HuH-7 (cell line): ENCODE measurements around the gene VSTM1.
A peak's percentile ranks its signal among the peaks of the same experiment; 100 is the strongest.
"Not testable (repeated sequence)": the region's sequence is repeated elsewhere in the genome, so short reads cannot be mapped to it uniquely, and the experiment has no call there.

Experiments
- DNase-seq: peaks from one replicate; pipeline ENCODE4 v3.0.0; 2011; ENCODE audit warnings: low spot score

The VSTM1 gene

DNA sequence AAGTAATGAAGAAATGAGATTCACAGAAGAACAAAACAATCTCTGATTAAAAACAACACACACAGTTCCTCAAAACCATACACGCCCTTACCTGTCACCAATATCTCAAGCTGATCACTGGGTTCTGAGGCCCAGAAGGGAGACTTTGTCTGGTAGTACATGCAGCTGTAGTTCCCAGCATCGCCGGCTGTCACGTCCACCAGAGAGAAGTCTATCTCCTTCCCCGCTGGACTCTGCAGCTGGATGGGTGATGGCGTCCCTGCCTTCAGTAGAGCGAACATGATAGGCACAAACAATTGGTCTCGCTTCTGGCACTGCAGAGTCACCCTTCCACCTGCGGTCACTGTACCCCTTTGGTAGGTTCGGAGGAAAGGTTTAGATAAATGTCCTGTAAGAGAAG is 10.1 kb upstream of the VSTM1 start:
- no peak for DNase-seq

DNA sequence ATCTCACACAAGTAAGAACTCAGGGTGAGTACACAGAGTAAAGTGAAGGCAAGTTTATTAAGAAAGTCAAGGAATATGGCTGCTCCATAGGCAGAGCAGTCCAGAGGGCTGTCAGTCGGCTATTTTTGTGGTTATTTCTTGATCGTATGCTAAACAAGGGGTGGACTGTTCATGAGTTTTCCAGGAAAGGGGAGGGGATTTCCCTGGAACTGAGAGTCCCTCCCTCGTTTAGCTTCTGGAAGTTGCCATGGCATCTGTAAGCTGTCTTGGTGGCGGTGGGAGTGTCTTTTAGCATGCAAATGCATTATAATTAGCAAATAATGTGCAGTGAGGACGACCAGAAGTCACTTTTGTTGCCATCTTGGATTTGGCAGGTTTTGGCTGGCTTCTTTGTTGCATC is 5.8 kb upstream of the VSTM1 start:
- DNase-seq = no peak

DNA sequence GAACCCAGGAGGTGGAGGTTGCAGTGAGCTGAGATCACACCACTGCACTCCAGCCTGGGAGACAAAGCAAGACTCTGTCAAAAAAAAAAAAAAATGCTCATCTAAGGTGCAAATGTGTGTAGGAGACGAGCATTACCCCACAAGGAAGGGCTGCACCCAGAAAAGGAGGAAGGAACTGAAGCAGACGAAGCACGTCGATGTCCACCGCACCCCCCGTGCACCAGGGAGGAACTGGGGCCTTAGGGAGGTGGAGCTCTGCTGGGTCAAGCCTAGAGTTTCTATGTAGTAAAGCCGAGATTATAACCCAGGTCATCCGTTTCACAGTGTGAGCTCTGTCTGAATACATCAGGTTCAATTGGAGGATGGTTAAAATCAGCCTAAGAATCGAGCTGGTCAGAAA is 1.1 kb downstream of the VSTM1 start:
- no peak for DNase-seq

DNA sequence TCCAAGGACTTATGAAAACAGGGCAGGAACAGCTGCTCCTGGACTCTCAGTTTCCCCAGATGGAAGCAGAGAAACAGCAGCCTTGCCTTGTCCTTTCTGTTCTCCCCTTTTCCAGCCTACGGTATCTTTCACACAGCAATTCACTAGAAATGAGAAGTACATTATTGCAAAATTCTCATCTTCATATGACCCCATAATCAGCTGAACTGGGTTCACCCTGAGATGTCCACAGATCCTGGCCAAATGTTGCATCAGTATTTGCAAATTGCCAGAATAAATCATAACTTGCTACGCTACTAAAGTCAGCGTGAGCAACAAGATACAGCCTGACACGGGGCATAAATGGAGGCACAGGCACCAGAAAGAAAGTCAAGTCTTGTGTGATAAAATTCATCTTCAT is 16.1 kb downstream of the VSTM1 start:
- no peak for DNase-seq

DNA sequence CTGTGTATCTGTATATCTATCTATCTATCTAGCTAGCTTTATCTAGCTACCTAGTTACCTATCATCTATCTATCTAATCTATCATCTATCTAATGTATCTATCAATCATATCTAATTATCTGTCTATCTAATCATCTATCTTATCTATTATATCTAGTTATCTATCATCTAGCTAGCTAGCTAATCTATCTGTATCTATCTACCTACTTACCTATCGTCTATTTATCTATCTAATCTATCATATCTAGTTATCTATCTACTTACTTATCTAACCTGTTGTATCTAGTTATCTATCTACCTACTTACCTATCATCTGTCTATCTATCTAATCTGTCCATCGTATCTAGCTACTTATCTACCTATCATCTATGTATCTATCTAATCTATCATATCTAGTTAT is 17.9 kb downstream of the VSTM1 start:
- no peak for DNase-seq

DNA sequence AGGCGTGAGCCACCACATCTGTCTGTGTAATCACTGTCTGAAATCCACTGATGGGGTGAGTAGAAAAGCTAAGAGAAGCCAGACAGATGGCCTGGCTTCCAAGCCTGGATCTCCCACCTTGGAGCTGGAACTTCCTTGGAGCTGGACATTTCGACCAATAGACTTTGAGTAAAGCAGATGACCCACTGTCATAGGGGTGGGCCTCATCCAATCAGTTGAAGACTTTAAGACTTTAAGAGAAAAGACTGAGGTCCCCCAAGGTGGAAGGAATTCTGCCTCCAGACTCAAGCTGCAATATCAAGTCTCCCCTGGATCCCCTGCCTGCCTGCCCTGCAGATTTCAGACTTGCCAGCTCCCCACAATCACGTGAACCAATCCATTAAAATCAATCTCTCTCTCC is 20.7 kb downstream of the VSTM1 start:
- DNase-seq = no peak

DNA sequence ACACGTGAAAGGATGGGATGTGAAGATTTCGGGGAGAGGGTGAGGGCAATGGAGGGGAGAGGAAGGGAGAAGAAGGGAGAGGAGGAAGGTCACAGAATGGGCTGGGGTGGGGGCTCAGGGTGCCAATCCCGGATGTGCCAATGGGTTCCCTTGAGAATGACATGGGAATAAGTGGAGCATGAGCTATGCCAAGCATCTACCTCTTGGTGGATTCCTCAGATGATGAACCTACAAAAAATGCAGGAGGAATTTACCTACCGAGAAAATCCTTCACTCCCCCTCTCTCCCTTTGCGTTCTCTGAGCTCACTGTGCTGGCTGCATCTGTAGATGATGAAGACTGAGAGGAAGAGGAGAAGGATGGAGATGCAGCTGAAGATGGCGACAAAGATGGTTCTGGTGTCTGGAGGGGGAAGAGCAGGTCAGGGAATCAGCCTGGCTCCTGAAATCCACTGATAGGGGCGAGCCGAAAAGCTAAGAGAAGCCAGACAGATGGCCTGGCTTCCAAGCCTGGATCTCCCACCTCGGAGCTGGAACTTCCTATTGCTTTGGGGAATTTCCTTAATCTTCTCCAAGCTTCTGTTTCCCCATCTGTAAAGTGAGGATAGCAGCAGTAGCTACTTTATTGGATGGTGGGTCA is 21.6 kb downstream of the VSTM1 start:
- DNase-seq = no peak

DNA sequence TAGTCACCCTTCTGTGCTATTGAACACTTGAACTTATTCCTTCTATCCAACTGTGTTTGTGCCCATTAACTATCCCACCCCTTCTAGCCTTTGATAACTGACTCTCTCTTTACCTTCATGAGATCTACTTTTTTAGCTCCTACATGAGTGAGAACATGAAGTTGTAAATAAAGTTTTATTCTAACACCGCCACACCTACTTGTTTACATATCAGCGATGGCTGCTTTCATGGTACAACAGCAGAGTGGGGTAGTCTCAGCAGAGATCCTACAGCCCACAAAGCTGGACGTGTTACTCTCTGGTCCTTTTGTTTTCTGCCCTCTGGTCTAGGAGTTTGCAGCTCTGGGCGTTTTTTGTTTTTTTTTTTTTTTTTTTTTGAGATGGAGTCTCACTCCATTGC is 23.7 kb downstream of the VSTM1 start:
- no peak for DNase-seq

DNA sequence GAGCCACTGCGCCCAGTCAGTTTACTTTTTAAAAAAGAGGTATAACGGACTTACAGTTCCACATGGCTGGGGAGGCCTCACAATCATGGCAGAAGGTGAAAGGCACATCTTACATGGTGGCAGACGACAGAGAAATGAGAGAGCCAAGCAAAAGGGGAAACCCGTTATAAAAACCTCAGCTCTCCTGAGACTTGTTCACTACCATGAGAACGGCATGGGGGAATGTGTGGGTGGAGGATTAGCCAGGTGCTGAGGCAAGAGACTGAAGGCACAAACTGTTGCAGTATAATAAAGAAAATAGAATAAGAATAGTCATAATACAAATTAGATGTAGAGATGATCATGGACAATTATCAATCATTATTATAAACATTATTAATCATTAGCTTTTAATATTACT is 27.2 kb downstream of the VSTM1 start:
- not testable (repeated sequence) for DNase-seq

DNA sequence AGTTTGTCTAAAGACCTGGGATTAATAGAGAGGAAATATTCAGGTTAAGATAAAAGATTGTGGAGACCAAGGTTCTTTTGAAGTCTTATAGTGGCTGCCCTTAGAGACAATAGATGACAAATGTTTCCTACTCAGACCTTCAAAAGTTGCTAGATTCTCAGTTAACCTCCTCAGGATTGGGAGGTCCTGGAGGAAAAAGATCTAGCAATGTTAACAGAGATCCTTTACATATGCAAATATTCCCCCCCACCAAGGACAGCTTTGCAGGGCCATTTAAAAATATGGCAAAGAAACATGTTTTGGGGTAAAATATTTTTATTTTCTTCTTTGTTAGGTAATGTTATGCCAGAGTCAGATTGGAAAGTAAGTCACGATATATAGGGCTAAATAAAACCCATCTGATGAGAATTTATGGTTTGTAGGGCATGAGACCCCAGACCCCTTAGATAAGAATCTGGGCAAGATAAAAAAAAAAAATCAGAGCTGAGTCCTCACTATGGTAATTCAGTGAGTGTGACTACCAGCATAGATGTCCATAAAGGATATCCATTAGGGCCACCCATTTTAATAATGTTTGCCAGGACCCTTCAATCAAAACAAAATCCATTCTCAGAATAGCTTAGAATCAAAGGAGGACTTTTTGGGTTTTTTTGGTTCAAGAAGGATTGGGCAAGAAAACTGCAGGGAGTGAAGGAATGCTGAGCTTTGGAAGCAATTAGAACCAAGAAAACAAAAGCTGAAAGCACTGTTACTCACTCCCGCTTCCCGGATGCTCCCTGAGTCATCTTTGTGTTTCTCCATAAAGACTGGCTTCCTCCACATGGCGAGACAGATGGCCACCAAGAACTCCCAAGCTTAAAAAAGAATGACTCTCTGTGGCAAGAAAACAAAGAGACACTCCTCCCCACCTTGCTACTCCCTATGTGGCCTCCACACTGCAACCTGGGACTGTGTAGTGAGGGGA is 28.2 kb downstream of the VSTM1 start:
- DNase-seq = no peak

DNA sequence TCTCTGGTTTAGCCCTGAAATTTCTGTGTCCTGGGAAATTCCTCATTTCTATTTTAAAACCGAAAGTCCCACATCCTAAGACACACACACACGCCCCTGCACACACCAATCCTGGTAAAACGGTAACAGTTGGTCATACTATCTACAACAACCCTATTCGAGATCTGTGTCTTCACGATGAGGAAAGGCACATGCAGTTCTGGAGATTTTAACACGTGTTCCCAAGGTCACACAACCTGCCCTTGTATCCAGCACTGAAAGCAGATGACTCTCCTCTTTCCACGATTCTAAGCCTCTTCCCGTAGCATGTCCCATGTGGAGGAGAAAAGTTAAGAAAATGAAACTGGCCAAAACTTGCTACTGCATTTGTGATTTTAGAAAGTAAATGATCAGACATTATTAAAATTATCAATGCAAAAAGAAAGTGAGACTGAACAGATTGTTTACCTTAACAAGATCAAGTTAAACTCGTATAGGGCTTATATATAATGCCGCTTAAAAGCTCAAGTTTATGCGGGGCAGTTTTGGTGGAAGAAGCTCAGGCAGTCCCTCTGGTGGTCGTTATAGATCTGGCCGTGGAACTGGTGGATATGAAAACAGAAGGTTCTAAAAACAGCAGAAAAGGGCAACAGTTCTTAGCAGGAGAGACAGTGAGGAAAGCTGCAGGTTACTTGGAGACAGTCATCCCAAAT is 32.7 kb downstream of the VSTM1 start:
- DNase-seq = no peak

DNA sequence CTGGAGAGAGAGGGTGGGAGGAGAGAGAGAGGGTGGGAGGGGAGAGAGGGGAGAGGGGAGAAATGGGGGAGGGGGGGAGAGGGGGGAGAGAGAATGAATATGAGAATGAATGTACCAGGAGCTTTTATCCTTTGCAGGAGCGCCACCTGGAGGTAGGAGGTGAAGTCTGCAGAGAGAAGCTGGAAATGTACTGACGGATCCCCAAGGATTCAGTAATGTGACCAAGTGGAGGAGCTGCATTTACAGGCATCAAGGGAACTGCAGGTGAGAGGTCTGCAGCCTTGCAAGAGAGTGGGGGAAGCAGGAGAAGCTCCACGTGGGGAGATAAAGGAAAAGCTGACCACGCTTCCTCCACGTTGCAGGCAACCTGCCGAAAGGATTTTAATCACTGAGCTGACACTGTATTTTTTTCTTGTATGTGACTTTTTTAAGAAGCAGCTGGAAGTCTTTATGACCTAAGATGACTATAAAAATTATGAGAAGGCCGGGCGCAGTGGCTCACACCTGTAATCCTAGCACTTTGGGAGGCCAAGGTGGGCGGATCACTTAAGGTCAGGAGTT is 33.7 kb downstream of the VSTM1 start:
- DNase-seq = peak; percentile 54

DNA sequence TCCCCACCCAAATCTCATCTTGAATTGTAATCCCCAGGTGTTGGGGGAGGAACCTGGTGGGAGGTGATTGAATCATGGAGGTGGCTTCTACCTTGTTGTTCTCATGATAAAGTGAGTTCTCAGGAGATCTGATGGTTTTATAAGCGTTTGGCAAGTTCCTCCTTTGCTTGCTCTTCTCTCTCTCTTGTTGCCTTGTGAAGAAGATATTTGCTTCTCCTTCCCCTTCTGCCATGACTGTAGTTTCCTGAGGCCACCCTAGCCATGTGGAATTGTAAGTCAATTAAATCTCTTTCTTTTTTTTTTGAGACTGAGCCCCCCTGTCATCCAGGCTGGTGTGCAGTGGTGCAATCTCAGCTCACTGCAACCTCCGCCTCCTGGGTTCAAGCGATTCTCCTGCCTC is 34.4 kb downstream of the VSTM1 start:
- DNase-seq = no peak

DNA sequence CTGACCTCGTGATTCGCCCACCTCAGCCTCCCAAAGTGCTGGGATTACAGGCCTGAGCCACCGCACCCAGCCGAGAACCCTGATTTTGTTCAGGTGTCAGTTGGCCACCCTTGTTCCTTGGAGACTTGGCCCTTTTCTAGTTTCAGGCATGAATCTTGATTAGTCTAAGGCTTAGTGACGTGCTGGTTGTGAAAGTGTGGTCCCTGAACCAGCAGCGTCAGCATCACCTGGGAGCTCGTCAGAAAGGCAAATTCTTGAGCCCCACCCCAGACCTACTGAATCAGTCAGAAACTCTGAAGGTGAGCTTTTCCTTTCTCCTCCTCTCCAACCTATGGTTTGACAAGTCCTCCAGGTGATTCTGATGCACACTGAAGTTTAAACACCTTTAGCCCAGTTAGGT is 37.0 kb downstream of the VSTM1 start:
- no peak for DNase-seq

DNA sequence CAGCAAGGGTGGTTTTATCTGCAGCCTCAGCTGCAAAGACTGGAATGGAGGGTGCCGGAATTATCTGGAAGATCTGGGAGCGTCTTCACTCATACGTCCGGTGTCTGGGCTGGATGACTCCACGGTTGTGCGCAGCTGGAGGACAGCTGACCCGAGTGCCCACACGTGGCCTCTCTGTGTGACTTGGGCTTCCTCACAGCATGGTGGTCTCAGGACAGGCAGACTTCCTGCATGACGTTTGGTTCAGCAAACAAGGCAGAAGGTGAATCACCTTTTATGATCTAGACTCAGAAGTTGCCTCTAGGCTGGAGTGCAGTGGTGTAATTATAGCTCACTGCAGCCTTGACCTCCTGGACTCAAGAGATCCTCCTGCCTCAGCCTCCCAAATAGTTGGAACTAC is 39.0 kb downstream of the VSTM1 start:
- DNase-seq = no peak

DNA sequence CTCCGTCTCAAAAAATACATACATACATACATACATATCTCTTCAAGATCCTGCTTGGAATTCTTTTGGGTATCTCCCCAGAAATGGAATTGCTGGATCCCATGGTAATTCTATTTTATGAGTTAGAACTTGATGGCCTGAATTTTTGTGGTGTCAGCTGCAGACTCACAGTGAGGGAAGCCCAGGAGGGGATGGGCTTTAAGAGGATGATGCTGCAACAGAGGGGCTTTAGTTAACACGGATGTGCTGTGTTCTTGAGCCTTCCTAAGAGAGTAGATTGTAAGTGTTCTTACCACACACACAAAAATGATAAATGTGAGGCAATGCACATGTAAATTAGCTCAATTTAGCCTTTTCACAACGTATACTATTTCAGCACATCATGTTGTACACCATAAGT is 40.5 kb downstream of the VSTM1 start:
- DNase-seq = no peak

DNA sequence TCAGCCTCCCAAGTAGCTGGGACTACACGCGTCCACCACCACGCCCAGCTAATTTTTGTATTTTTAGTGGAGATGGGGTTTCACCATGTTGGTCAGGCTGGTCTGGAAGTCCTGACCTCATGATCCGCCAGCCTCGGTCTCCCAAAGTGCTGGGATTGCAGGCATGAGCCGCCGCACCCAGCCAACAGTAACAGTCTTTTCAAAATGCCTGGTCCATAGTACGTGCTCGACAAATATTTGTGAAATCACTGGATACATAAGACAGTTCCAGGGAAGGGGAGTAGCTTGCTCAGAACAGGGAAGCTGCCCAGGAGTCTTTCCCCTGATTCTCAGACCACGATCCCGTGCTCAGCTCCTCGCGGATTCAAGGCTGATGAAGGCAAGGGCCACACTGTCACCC is 41.8 kb downstream of the VSTM1 start:
- DNase-seq = no peak

DNA sequence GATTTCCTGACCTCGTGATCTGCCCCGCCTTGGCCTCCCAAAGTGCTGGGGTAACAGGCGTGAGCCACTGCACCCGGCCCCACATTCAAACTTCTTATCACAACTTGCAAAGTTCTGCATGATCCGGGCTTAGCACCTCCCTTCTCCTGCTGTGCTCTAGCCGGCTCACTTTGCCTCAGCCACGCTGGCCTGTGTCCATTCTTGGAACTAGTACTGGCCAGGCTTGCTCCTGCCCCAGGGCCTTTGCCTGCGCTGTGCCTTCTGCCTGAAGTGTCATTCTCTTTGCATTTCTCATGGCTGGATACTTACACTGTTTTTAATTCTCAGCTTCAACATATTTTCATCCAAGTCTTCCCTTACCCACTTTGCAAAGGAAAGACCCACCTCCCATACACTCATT is 42.3 kb downstream of the VSTM1 start:
- no peak for DNase-seq

DNA sequence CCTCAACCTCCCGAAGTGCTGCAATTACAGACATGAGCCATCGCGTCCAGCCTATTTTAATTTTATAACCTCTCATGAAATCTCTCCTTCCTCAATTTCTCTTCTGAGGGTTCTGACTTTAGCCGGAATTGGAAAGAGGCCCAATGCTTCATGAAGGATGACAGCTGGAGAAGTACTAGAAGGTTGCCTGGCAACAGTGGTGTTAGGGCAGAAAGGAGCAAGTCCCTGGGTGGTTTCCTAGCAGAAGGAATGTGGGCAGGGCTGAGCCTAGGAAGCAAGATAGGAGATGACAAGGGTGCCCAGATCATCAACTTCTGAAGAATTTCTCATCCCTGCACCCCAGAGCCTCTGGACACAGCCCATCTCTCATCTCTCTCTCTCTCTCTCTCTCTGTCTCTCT is 46.4 kb downstream of the VSTM1 start:
- DNase-seq = no peak

DNA sequence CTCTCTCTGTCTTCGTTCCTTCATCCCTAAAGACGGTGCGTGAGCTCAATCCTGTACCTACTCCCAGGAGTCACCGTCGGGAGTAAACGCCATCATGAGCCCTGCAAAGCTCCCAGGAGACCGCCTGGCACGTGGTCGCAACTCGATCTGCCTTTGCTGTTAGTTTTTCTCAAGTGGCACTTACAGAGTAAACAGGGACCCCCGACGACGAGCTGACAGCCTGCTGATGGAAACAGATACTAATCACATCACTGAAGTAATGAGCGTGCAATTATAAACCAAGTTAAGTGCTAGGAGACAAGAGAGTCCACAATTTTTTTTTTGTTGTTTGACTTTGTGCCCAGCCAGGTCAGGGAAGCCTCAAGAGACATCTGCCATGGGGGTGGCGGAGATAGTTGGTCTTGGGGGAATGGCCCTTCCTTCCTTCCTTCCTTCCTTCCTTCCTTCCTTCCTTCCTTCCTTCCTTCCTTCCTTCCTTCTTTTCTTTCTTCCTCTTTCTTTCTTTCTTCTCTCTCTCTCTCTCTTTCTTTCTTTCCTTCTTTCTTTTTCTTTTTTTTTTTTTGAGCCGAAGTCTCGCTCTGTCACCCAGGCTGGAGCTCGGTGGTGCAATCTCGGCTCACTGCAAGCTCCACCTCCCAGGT is 48.7 kb downstream of the VSTM1 start:
- DNase-seq = no peak

DNA sequence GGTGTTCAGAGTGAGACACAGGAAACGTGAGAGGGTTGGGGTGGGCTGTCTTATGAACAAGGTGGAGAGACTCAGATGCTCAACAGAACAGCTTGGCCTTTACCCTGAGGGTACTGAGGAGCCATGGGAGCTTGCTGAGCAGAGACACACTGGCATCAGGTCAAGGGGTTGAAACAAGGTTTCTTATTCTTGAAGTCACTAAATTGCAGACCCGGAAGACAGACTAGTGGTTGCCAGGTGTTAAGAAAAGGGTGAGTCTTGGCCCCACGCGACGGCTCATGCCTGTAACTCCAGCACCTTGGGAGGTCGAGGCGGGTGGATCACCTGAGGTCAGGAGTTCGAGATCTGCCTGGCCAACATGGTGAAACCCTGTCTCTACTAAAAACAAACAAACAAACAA is 49.8 kb downstream of the VSTM1 start:
- no peak for DNase-seq

DNA sequence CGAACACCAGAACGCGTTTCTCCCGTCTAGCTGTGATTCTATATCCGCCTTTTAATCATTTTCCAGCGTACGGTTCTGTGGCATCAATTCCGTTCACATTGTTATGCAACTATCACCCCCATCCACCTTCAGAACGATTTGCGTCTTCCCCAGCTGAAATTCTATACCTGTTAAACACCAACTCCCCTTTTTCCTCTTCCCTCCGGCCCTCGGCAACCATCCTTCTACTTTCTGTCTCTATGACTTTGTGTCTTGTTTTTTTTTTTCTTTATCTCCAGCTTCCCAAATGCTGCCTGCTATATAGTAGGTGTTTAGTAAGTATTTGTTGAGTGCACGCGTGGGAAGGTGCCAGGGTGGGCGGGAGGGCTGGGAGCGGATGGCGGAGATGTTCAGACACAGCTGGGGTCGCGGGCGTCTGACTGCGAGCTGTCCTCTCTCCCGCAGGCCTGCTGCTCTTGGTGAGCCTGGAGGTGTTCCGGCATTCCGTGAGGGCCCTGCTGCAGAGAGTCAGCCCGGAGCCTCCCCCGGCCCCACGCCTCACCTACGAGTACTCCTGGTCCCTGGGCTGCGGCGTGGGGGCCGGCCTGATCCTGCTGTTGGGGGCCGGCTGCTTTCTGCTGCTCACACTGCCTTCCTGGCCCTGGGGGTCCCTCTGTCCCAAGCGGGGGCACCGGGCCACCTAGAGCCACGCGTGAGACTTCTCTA is 52.0 kb downstream of the VSTM1 start:
- DNase-seq = no peak
